ACHN (cell line): Measurements from ENCODE around the gene WDR53.
"Not testable (repeated sequence)": the region's sequence is repeated elsewhere in the genome, so short reads cannot be mapped to it uniquely, and the experiment has no call there.

Experiments
- DNase-seq: peaks from one replicate; pipeline ENCODE4 v3.0.0-alpha.2; 2015
- in situ Hi-C: cut with HindIII; loops from 2 replicates; pipeline ENCODE4 v1.10.0; 2017; ENCODE audit warnings: low sequenced_read_pairs, low pct_ligation_motif_present, low pct_unique_long_range_greater_than_20kb

WDR53 gene

GRCh38 chr3:196525141-196525540 is 43.2 kb downstream of the WDR53 start:
- in situ Hi-C loops, result no loop called here
- DNase-seq, result no peak

DNA sequence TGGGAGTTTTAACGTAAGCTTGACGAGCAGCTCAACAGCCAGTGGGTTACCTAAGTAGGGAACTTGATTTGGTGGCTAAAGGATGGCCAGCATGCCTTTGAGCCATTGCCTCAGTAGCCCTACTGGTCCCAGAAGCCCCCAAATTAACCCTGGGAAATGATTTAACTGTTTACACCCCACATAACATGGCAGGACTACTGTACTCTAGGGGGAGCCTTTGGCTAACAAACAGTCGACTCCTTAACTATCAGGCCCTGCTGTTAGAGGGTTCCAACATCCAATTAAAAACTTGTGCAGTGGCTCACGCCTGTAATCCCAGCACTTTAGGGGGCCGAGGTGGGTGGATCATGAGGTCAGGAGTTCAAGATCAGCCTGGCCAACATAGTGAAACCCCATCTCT is 43.8 kb downstream of the WDR53 start:
- no peak for DNase-seq
- in situ Hi-C loops, result no loop called here

- in situ Hi-C loops, result no loop called here
- DNase-seq, result no peak
Measured at GRCh38 chr3:196523841-196524240, 44.5 kb downstream of the WDR53 start.

DNA sequence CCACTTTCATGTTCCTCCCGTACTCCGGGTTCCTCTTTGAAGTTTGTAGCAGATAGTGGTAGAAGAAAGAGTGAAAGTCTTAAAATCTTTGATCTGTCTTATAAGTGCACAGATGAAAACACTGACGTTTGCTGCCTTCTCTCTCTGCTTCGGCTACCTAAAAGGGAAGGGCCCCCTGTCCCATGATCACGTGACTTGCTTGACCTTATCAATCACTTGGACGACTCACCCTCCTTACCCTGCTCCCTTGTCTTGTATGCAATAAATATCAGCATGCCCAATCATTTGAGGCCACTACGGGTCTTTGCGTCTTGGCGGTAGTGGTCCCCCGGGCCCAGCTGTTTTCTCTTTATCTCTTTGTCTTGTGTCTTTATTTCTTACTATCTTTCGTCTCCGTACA is 47.1 kb downstream of the WDR53 start:
- in situ Hi-C loops, DNase-seq: not testable (repeated sequence)

DNA sequence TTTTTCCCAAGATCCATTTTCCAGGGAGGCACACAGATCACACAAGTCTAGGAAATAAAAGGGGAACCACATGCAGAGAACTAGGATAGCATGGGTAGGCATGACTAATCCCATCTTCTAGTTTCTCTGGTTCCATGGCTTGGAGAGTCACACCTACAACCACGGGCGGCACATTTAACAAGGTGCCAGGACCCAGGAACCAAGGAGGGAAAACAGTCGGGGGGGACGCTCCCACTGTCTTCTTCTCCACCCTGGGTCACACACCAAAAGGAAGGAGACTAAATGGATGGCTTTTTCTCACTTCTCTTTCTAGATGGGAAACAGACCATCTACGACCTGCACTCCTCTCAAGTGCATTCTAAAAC is 48.7 kb downstream of the WDR53 start:
- in situ Hi-C loops, result no loop called here
- no peak for DNase-seq

DNA sequence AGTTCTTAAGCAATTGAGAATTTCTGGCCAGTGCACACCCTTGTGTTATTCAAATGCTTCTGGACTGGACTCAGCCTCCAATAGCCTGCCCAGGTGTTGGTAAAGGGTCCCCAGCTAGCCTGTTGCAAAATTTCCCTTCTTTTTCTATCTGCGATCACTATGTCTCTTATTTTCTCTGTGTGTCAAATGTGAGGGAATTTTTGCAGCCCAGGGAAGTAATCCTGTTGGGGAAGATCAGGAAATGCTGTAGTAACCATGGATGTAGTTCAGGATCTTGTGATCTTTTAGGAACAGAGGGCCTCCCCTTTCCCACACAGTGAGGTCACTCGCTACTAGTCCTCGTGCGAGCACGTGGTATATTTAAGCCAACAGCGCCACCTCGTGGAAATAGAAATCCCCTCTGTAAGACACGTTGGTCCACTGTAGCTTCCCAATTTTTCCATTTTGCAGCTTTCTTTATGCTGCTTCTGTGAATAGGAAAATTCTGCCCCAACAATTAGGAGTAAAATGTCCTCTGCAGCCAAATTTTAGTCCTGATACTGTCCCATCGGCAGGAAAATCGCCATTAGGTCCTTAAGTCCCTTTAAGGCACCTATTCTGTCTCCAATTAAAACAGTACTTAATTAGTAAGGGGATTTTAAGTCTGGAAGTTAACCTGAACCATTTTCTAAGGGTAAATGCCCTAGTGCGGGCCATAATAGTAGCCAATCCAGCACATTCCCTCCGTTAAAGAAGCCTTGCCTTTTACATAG is 49.2 kb downstream of the WDR53 start:
- DNase-seq, result peak; percentile 39
- in situ Hi-C loops, result no loop called here

GRCh38 chr3:196517919-196518318 is 50.4 kb downstream of the WDR53 start:
- DNase-seq, result no peak
- in situ Hi-C loops, result no loop called here

GRCh38 chr3:196517162-196517800 is 51.1 kb downstream of the WDR53 start:
- DNase-seq, result no peak
- in situ Hi-C loops, result no loop called here

- DNase-seq, result no peak
- in situ Hi-C loops, result no loop called here
Measured at GRCh38 chr3:196514913-196515621, 53.3 kb downstream of the WDR53 start, which contains the start of gene SMCO1. TSS of gene SMCO1 (minus strand) at chr3:196515346. CDS start at chr3:196515209, 137 bp downstream.

- in situ Hi-C loops, result no loop called here
- no peak for DNase-seq
Measured at GRCh38 chr3:196514350-196514716, 54.0 kb downstream of the WDR53 start.

- in situ Hi-C loops, result no loop called here
- no peak for DNase-seq
Measured at GRCh38 chr3:196513697-196514349, 54.5 kb downstream of the WDR53 start.

GRCh38 chr3:196511646-196512425 is 56.5 kb downstream of the WDR53 start:
- DNase-seq, in situ Hi-C loops: not testable (repeated sequence)

GRCh38 chr3:196511108-196511507 is 57.2 kb downstream of the WDR53 start:
- DNase-seq, in situ Hi-C loops: not testable (repeated sequence)

- no peak for DNase-seq
- in situ Hi-C loops, result no loop called here
Measured at GRCh38 chr3:196506687-196507086, 61.7 kb downstream of the WDR53 start.

DNA sequence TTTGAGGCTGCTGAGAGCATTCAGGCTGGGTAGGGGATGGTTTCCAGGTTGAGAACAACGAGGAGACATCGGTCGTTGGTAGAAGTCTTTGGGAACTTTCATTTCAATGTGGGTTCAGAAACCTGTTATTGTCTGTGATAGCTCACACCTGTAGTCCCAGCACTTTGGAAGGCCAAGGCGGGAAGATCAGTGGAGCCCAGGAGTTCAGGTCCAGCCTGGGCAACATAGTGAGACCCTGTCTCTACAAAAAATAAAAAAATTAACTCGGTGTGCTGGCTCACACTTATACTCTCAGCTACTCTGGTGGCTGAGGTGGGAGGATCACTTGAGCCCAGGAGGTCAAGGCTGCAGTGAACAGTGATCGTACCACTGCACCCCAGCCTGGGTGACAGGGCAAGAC is 63.8 kb downstream of the WDR53 start:
- in situ Hi-C loops, result no loop called here
- DNase-seq, result no peak
